ENCODE measurements around the gene FXYD1. TPM values are rescaled to one million over a fixed set of nuclear protein-coding genes. Genes with fewer than 3 reads are reported as not detected.

The FXYD1 gene
- total and polyA plus RNA-seq, 2 of the 8 experiments (the other 6 are each of a cell fraction or from before 2014, with no cell fraction given): 1.6 to 8.1 TPM

DNA sequence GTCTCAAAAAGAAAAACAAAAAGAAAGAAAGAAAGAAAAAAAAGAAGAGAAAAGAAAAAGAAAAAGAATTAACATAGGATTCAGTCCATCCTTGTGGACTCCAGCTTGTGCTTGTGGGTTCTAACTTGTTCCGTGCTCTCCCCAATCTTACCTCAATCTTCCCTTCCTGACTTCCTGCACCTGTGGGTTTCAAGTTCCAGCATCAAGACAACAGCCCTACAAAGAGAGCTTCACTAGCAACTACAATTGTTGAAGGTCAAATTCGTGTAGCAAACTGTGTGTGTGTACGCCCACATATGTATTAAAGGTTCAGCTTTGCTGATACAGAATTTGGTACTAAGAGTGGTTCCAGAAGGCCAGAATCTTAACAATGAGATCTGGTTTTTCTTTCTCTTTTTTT lies 41.2 kb downstream of the FXYD1 start:
- WGBS, 2 experiments (ENCODE audit: extremely low coverage in 1 of 2, insufficient coverage in 1 of 2, insufficient read length in 1 of 2, insufficient replicate concordance in 2 of 2, low coverage in 1 of 2, low lambda C conversion rate in 2 of 2, missing lambda C conversion rate in 1 of 2): 91% methylated on average over 3 of the region's 3 CpGs; no CpG with 5 or more reads in 1 of the 2 experiments
- no peaks in the 10 kb centered on the region for H3K23me2 ChIP-seq (ENCODE audit: low read depth, low read length)
- FAIRE-seq (no peak), DNase-seq (ENCODE audit: low read depth in 1 of 2, low spot score in 2 of 2) (no peak)
- H4K20me1 ChIP-seq (replicated peaks in 1 of 2; ENCODE audit: control insufficient read depth in 1 of 2, insufficient read depth in 2 of 2, low read length in 2 of 2): no peaks in the 10 kb centered on the region
- no peak overlapping the region for H3K9ac ChIP-seq (replicated peaks in 1 of 4; ENCODE audit: extremely low read depth in 1 of 4, low read depth in 3 of 4, low read length in 3 of 4)
- H4K8ac ChIP-seq (ENCODE audit: extremely low read depth, insufficient read depth, low read length): no peak overlapping the region
- no peak overlapping the region for H2AFZ ChIP-seq (ENCODE audit: low read length)
- H3K79me2 ChIP-seq (ENCODE audit: control insufficient read depth in 1 of 2, insufficient read depth in 2 of 2, low read length in 2 of 2): no peaks in the 10 kb centered on the region
- H3K14ac ChIP-seq (ENCODE audit: insufficient read length): no peak overlapping the region
- H3K4ac ChIP-seq (replicated peaks; ENCODE audit: insufficient read length, low read depth, low read length): no peak overlapping the region
- no peaks in the 10 kb centered on the region for H3K79me1 ChIP-seq (ENCODE audit: low read depth, low read length)
- no peak overlapping the region for H3K27ac ChIP-seq (ENCODE audit: low read depth, low read length)
- H2BK5ac ChIP-seq (ENCODE audit: low read depth, low read length): no peak overlapping the region
- H3K18ac ChIP-seq (ENCODE audit: extremely low read depth, low read length): no peak overlapping the region
- H2BK120ac ChIP-seq (replicated peaks; ENCODE audit: low read depth, low read length): no peak overlapping the region
- no peak overlapping the region for H4K91ac ChIP-seq (replicated peaks; ENCODE audit: insufficient read length, low read length)
- TF ChIP-seq RFX5 (IDR thresholded peaks at IDR 0.05; ENCODE audit: borderline replicate concordance, low read depth, low read length) (no peak), CBX8 (IDR thresholded peaks at IDR 0.05; ENCODE audit: borderline replicate concordance, low read depth, low read length) (no peak), CTBP2 (IDR thresholded peaks at IDR 0.05; ENCODE audit: borderline replicate concordance, insufficient read depth, insufficient read length, low read length) (no peak), SP1 (IDR thresholded peaks at IDR 0.05; ENCODE audit: low read depth, low read length) (no peak), JUN (IDR thresholded peaks at IDR 0.05; ENCODE audit: low read depth, low read length) (no peak), EP300 (IDR thresholded peaks at IDR 0.05; ENCODE audit: borderline replicate concordance in 1 of 2, low read depth in 2 of 2, low read length in 2 of 2) (no peak), JUND (IDR thresholded peaks at IDR 0.05; ENCODE audit: low read length) (no peak), SIN3A (conservative IDR thresholded peaks at IDR 0.05 in 1 of 2, IDR thresholded peaks at IDR 0.05 in 1 of 2; ENCODE audit: low read depth in 1 of 2, low read length in 2 of 2) (no peak)
- TF ChIP-seq, protein P1, sequence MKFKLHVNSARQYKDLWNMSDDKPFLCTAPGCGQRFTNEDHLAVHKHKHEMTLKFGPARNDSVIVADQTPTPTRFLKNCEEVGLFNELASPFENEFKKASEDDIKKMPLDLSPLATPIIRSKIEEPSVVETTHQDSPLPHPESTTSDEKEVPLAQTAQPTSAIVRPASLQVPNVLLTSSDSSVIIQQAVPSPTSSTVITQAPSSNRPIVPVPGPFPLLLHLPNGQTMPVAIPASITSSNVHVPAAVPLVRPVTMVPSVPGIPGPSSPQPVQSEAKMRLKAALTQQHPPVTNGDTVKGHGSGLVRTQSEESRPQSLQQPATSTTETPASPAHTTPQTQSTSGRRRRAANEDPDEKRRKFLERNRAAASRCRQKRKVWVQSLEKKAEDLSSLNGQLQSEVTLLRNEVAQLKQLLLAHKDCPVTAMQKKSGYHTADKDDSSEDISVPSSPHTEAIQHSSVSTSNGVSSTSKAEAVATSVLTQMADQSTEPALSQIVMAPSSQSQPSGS (IDR thresholded peaks at IDR 0.05; ENCODE audit: low read length): no peak
- no peaks in the 10 kb centered on the region for H3K9me3 ChIP-seq (ENCODE audit: insufficient read depth in 2 of 2, low read depth in 1 of 2, low read length in 1 of 2)
- no peak overlapping the region for H4K5ac ChIP-seq (ENCODE audit: insufficient read length, low read depth, low read length)
- H3K56ac ChIP-seq (replicated peaks; ENCODE audit: insufficient read length, low read depth, low read length): no peak overlapping the region
- H2BK15ac ChIP-seq (ENCODE audit: low read length): no peak overlapping the region
- CTCF ChIA-PET (ENCODE audit: partially characterized antibody): interaction anchor here (0.7 to 2.7 kb wide), 3 partner anchors 11 to 37 kb away, joined by 3 to 16 read pairs (median 4); no protein-coding TSS in a partner anchor
- H2BK20ac ChIP-seq (ENCODE audit: low read length): no peak overlapping the region
- H3K23ac ChIP-seq (ENCODE audit: insufficient read length): no peak overlapping the region
- H2BK12ac ChIP-seq (ENCODE audit: low read depth, low read length): no peak overlapping the region
- no peak overlapping the region for H3K4me3 ChIP-seq (ENCODE audit: extremely low read depth in 1 of 4, insufficient read depth in 2 of 4, low read depth in 3 of 4, low read length in 4 of 4)
- no peak overlapping the region for H3K4me2 ChIP-seq (ENCODE audit: insufficient read depth in 1 of 2, low read depth in 2 of 2, low read length in 2 of 2)
- no peaks in the 10 kb centered on the region for H3K36me3 ChIP-seq (ENCODE audit: control insufficient read depth in 2 of 4, insufficient read depth in 4 of 4, low read length in 3 of 4)
- H3K4me1 ChIP-seq (replicated peaks in 1 of 4; ENCODE audit: control insufficient read depth in 3 of 4, insufficient read depth in 4 of 4, low read length in 3 of 4): no peaks in the 10 kb centered on the region
- POLR2A ChIA-PET (ENCODE audit: partially characterized antibody): interaction anchor here (1.0 to 5.0 kb wide), 4 partner anchors 7 to 84 kb away, joined by 3 to 28 read pairs (median 4); no protein-coding TSS in a partner anchor
- no peaks in the 10 kb centered on the region; a peak in 1 of 7 replicates for H3K27me3 ChIP-seq (replicated peaks in 1 of 4; ENCODE audit: control insufficient read depth in 3 of 4, extremely low read depth in 1 of 4, insufficient read depth in 3 of 4, low read length in 3 of 4)
- no peak overlapping the region for H2AK5ac ChIP-seq (ENCODE audit: low read depth, low read length)

Measured in H1 (cell line).